Lung (tissue), 12 donors: ENCODE measurements around the gene PCDHGC3. TPM values are rescaled to one million over a fixed set of nuclear protein-coding genes. Genes with fewer than 3 reads are reported as not detected.

Source experiments
- ATAC-seq: fragments of 200-7000 bp; cut with Tn5 transposase; one replicate; pipeline ENCODE4 v1.9.1; 2020; ENCODE audit warnings: moderate number of reproducible peaks; ENCODE audit not compliant: insufficient read depth, low FRiP score
- DNase-seq, 3 donors: peaks; one replicate each; pipeline ENCODE4 v3.0.0-alpha.2; 2013 to 2017
- H3K27ac ChIP-seq, 2 donors: one replicate each; pipeline ENCODE4 v1.5.1; 2013; ENCODE audit warnings: mild to moderate bottlenecking in 2 of 2, moderate library complexity in 2 of 2, control low read depth in 1 of 2, inconsistent platforms in 1 of 2, low read depth in 1 of 2, low read length in 1 of 2
- H3K27me3 ChIP-seq, 3 donors: one replicate each; pipeline ENCODE4 v1.5.1; 2013; ENCODE audit warnings: low read length in 2 of 3; ENCODE audit not compliant: control insufficient read depth in 3 of 3, insufficient read depth in 3 of 3
- H3K36me3 ChIP-seq, 4 donors: one replicate each; pipeline ENCODE4 v1.5.1; 2013; ENCODE audit warnings: low read length in 4 of 4, mild to moderate bottlenecking in 1 of 4, moderate library complexity in 1 of 4; ENCODE audit not compliant: control insufficient read depth in 4 of 4, insufficient read depth in 4 of 4
- H3K4me1 ChIP-seq, 5 donors: one replicate each; pipeline ENCODE4 v1.5.1; 2013; ENCODE audit warnings: low read length in 5 of 5, mild to moderate bottlenecking in 2 of 5, moderate library complexity in 1 of 5; ENCODE audit not compliant: control insufficient read depth in 5 of 5, insufficient read depth in 5 of 5
- H3K4me3 ChIP-seq: one replicate; pipeline ENCODE4 v1.5.1; 2013; ENCODE audit warnings: mild to moderate bottlenecking, control low read depth, moderate library complexity
- H3K9ac ChIP-seq, 2 donors: one replicate each; pipeline ENCODE4 v1.5.1; 2013; ENCODE audit warnings: low read length in 2 of 2, control low read depth in 1 of 2; ENCODE audit not compliant: insufficient read depth in 1 of 2
- H3K9me3 ChIP-seq, 4 donors: one replicate each; pipeline ENCODE4 v1.5.1; 2013; ENCODE audit warnings: low read length in 3 of 4, mild to moderate bottlenecking in 1 of 4, moderate library complexity in 1 of 4; ENCODE audit not compliant: control insufficient read depth in 4 of 4, insufficient read depth in 3 of 4
- CTCF ChIP-seq: IDR thresholded peaks from 2 replicates; pipeline ENCODE4 v1.5.1; 2012; ENCODE audit warnings: mild to moderate bottlenecking; ENCODE audit errors: control extremely low read depth, extremely low read depth
- WGBS, 2 donors: extraction: QIAGEN DNeasy Blood & Tissue Kit; methylation state at CpG; one replicate each; pipeline ENCODE4 v1.1.7; 2013; 5-methylcytosine and 5-hydroxymethylcytosine counted together
- polyA plus RNA-seq, 2 donors: library from polyadenylated mRNA; stranded (reverse); fragments of 200-250 nt; gene quantifications; one replicate each; pipeline ENCODE4 v1.2.1, GENCODE V29; 2013
- total RNA-seq, 2 donors: library from RNA; depleted of rRNA in 1 of 2; stranded (reverse); fragments of >200 nt in 1 of 2; gene quantifications; one replicate each; pipeline ENCODE4 v1.2.1, GENCODE V29; 2014 to 2021
- donor health status: control.
- donor health status: control.
- donor health status: Bipolar disorder and iron deficiency.
- donor health status: healthy.
- donor health status: DM: yes; HTN: yes; CAD: no.

Gene PCDHGC3
- total and polyA plus RNA-seq, 4 donors, result 44.8 to 116 (median 68.7) TPM

- Histone ChIP-seq H3K4me1 (peaks cover 0 to 52% (median 28%) of the 10 kb centered on the region in 5 donors), H3K9ac (no peak overlapping the region), H3K4me3 (no peak overlapping the region), H3K9me3 (no peaks in the 10 kb centered on the region), H3K36me3 (peaks cover 0 to 36% (median 17%) of the 10 kb centered on the region in 4 donors), H3K27ac (peak overlapping the region in 1 of 2 donors; percentile 4), H3K27me3 (peaks cover 0 to 58% (median 0%) of the 10 kb centered on the region in 3 donors)
- DNase-seq (no peak), ATAC-seq (no peak)
- no peak for TF ChIP-seq CTCF
- 21 to 48% methylated on average over 68 of the region's 68 CpGs for whole genome bisulfite sequencing, 2 donors
These were observed 16.6 kb downstream of the PCDHGC3 start for GRCh38 chr5:141492168-141492885.

- H3K27ac ChIP-seq, result peak overlapping the region in 1 of 2 donors; percentile 66
- ATAC-seq (no peak), DNase-seq (peak in 1 of 3 donors; percentile 60)
- peaks cover 0 to 34% (median 17%) of the 10 kb centered on the region in 4 donors for H3K36me3 ChIP-seq
- peaks cover 0 to 52% (median 24%) of the 10 kb centered on the region in 5 donors for H3K4me1 ChIP-seq
- peaks cover 0 to 49% (median 0%) of the 10 kb centered on the region in 3 donors for H3K27me3 ChIP-seq
- 74 to 83% methylated on average over 10 of the region's 10 CpGs for WGBS, 2 donors
- no peak overlapping the region for H3K9ac ChIP-seq
- H3K9me3 ChIP-seq, result peaks cover 0 to 2% (median 0%) of the 10 kb centered on the region in 4 donors
- H3K4me3 ChIP-seq, result no peak overlapping the region
- TF ChIP-seq CTCF, result no peak
These were observed 18.0 kb downstream of the PCDHGC3 start for GRCh38 chr5:141493500-141494422.

DNA sequence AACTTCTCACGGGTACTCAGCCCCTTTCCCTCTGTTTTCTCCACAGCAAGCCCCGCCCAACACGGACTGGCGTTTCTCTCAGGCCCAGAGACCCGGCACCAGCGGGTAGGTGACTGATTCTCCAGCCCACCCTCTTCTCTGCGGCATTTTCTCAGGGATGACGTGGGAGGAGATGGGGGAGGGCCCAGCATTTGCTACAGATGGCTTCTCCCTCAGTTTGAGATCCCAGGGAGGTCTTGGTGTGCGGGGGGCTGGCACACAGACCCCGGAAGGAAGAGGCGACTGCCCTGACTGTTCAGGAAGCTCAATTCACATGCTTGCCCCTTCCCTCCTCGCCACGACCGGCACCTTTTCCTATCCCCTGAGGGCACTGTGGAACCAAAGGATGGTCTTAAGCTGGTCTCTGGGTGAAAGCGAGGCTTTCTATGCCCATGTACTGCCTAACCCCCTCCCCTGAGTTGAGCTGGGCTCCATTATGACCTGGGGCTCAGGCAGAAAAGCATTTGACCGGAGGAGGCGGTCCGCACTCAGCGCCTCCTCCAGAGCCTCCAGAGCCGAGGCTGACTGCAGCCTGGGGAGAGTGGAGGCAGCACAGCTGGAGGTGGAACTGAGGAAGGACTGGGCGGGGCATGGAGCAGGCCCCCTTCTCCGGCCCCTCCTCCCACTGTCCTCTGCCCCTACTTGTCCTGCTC is 19.1 kb downstream of the PCDHGC3 start:
- Histone ChIP-seq H3K27ac (peak overlapping the region in 1 of 2 donors; percentile 42), H3K4me1 (peaks cover 0 to 52% (median 24%) of the 10 kb centered on the region in 5 donors), H3K4me3 (no peak overlapping the region), H3K9me3 (peaks cover 0 to 2% (median 0%) of the 10 kb centered on the region in 4 donors), H3K36me3 (peaks cover 0 to 35% (median 16%) of the 10 kb centered on the region in 4 donors), H3K9ac (peak overlapping the region; percentile 10 to 25), H3K27me3 (peaks cover 0 to 44% (median 0%) of the 10 kb centered on the region in 3 donors)
- WGBS, 2 donors, result 50 to 56% methylated on average over 21 to 22 of the region's 22 CpGs
- DNase-seq (peak in 1 of 3 donors; percentile 37), ATAC-seq (no peak)
- TF ChIP-seq CTCF, result no peak
